Keratinocyte (primary cell): Measurements from ENCODE around the gene SCARF2.

Experiments
- CTCF ChIP-seq, 3 experiments: IDR thresholded peaks in 1 of 3; conservative IDR thresholded peaks in 1 of 3; optimal IDR thresholded peaks in 1 of 3; 2 replicates in 2 of 3; 3 replicates in 1 of 3; pipeline versions ENCODE3 to v1.5.1; 2011; ENCODE audit warnings: low read length in 3 of 3, mild to moderate bottlenecking in 3 of 3, moderate library complexity in 2 of 3, control low read depth in 1 of 3, inconsistent platforms in 1 of 3; ENCODE audit not compliant: insufficient read depth in 2 of 3; ENCODE audit errors: extremely low read depth in 1 of 3
- EZH2 ChIP-seq: IDR thresholded peaks from one replicate; pipeline ENCODE4 v1.6.1; 2012; ENCODE audit warnings: inconsistent platforms, mild to moderate bottlenecking, low read length, moderate library complexity

DNA sequence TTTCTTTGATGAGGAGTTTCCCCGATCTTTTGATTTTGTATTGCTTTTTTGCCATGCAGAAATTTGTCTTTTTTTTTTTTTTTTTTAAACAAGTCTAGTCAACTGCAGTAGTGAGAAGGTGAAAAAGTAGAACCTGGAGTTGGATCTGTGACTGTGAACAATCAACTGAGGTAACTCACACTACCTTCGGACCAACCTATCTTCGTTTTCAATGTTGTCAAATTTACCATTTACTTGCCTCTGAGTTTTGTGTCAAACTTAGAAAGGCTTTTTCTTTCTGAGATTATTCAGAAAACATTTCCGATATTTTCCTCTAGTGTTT is 37.5 kb upstream of the SCARF2 start:
- TF ChIP-seq CTCF (optimal IDR thresholded peaks at IDR 0.05 in 1 of 3, IDR thresholded peaks at IDR 0.05 in 1 of 3, conservative IDR thresholded peaks at IDR 0.05 in 1 of 3; ENCODE audit: extremely low read depth in 1 of 3, insufficient read depth in 2 of 3, low read length in 3 of 3) (no peak), EZH2 (no peak)
